Measurements from ENCODE around the gene CROCC.
"Not testable (repeated sequence)": the region's sequence is repeated elsewhere in the genome, so short reads cannot be mapped to it uniquely, and the experiment has no call there.

CROCC gene

DNA sequence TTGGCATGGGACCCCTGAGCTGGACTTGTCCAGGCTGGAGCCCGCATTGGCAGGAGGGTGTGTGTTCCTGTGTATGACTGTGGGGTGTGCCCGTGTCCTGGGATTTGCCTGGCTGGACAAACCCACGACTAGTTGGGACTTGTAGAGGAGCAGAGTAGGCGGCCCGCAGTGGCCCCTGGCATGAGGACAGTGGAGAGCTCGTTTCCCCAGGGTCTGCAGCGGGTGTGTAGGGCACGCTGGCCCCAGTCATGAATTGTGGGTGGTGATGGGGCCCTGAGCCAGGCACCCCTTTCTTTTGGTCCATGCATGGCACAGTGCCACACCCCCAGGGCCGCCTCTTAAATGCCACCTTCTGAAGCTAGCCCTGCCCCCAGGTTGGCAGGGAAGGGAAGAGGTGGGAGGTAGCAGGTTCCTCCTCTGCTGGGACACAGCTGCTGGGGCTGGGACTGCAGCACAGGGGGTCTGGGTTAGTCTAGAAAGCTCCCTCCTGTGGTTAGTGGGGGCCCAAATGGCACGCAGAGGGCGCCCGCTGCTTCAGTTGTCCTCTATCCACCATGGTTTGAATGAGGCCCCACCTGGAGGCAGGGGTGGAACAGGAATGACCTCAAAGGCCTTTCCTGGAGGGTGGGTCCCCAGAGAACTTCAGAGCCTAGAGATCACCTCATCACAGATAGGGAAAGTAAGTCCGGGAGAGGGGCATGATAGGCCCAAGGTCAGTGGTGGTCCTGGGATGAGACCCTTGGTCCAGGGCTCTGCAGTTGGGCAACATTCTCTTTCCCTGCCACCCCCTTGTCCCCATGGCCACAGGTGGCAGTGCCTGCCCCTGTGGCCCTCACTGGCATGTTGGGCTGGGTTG, 4.1 kb downstream of the CROCC start:
- H3K4me1 ChIP-seq (ENCODE audit: control insufficient read depth, insufficient read depth, low read length): no peaks in the 10 kb centered on the region
- no peaks in the 10 kb centered on the region for H3K36me3 ChIP-seq (ENCODE audit: control insufficient read depth, insufficient read depth, low read length)
- no peaks in the 10 kb centered on the region for H3K27me3 ChIP-seq (ENCODE audit: control insufficient read depth, insufficient read depth, low read length)
- no peak overlapping the region for H3K4me3 ChIP-seq (ENCODE audit: low read length)
- H3K27ac ChIP-seq (ENCODE audit: low read depth, low read length): no peak overlapping the region
- no peak overlapping the region for H3K9ac ChIP-seq (ENCODE audit: low read length)

DNA sequence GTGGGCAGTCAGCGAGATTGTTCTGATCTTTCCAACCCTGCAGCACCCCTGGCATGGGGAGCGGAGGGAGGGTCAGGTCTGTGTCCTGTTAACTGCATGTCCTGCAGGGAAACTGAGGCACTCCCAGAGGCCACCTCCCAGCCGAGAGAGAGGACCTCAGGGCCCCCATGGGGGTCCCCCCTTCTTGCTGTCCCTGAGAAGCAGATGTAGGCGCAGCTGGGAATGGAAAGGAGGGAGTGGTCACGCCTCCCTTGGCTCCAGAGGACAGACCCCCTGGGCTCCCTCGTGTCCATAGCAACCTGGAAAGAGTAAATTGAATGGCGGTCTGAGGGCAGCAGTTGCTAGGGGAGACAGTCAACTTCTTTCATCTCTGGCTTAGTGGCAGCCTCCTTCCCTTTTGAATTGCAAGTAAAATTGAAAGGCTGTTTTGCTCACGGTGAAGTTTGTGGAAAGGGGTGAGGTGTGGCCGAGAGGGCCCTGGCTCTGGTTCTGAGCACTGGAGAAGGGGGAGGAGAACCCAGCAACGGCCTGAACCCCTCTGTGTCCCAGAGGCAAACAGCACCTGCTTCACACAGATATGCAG, 4.9 kb downstream of the CROCC start:
- H3K9ac ChIP-seq (ENCODE audit: low read length): no peak overlapping the region
- H3K4me1 ChIP-seq (ENCODE audit: control insufficient read depth, insufficient read depth, low read length): no peaks in the 10 kb centered on the region
- no peaks in the 10 kb centered on the region for H3K27me3 ChIP-seq (ENCODE audit: control insufficient read depth, insufficient read depth, low read length)
- no peaks in the 10 kb centered on the region for H3K36me3 ChIP-seq (ENCODE audit: control insufficient read depth, insufficient read depth, low read length)
- H3K27ac ChIP-seq (ENCODE audit: low read depth, low read length): no peak overlapping the region
- no peak overlapping the region for H3K4me3 ChIP-seq (ENCODE audit: low read length)

DNA sequence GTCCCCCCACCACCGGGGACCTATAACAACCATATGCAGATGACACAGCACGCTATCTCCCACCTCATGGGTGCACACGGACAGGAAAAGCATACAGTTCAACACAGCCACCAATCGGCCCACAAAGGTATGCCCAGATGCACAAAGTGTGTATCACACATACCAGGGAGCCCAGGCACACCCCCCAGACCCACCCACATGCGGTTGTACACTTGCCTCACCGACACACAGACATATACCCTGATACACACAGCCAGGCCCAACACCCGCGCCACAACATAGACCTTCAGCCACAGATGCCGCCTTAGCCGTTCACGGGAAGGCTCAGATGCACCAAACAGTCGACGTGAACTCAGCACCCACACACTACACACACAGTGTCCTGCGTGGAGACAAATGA, 5.5 kb downstream of the CROCC start:
- no peak overlapping the region for H3K4me3 ChIP-seq (ENCODE audit: low read length)
- H3K9ac ChIP-seq (ENCODE audit: low read length): no peak overlapping the region
- H3K4me1 ChIP-seq (ENCODE audit: control insufficient read depth, insufficient read depth, low read length): no peaks in the 10 kb centered on the region
- H3K27ac ChIP-seq (ENCODE audit: low read depth, low read length): no peak overlapping the region
- H3K36me3 ChIP-seq (ENCODE audit: control insufficient read depth, insufficient read depth, low read length): no peaks in the 10 kb centered on the region
- H3K27me3 ChIP-seq (ENCODE audit: control insufficient read depth, insufficient read depth, low read length): no peaks in the 10 kb centered on the region

DNA sequence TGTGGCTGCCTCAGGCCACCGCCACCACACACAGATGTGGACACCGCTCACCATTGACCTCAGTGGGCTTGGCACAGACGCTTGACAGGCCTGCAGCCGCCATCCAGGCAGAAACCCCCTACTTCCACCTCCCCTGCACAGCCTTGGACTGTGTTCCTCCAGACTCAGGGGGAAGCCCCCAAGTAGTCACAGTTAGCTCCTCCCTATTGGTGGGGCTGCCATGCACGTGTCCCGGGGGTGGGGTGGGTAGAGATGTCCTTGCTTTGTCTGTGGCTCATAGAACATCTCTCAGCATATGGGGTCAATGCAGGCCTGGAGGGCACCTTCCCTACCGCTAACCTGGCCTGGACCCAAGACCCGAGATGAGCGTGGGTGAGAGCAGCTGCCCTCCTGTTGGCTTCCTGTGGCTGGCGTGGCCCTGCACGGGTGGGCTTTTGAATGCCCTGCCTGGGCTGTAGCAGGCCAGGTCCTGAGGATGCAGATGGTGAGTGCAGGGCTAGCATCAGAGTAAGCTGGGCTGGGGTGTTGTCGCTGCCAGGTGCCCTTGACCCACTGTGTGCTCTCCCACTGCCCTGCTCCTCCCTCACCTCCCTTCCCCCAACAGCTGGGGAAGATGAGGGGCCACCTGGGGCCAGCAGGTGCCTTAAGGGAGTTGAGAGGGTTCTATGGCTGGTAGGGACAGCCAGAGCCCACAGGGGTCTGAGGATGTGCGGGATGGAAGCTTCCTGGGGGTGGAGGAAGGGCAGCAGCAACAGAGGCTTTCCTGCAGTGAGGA, 6.2 kb downstream of the CROCC start:
- Histone ChIP-seq H3K9ac (ENCODE audit: low read length) (no peak overlapping the region), H3K4me3 (ENCODE audit: low read length) (no peak overlapping the region), H3K4me1 (ENCODE audit: control insufficient read depth, insufficient read depth, low read length) (no peaks in the 10 kb centered on the region), H3K36me3 (ENCODE audit: control insufficient read depth, insufficient read depth, low read length) (peaks cover 4% of the 10 kb centered on the region), H3K27me3 (ENCODE audit: control insufficient read depth, insufficient read depth, low read length) (no peaks in the 10 kb centered on the region), H3K27ac (ENCODE audit: low read depth, low read length) (no peak overlapping the region)

- not testable (repeated sequence) for H3K27me3 ChIP-seq (ENCODE audit: control insufficient read depth, insufficient read depth, low read length); H3K4me3 ChIP-seq (ENCODE audit: low read length); H3K9ac ChIP-seq (ENCODE audit: low read length); H3K4me1 ChIP-seq (ENCODE audit: control insufficient read depth, insufficient read depth, low read length); H3K27ac ChIP-seq (ENCODE audit: low read depth, low read length); H3K36me3 ChIP-seq (ENCODE audit: control insufficient read depth, insufficient read depth, low read length)
Observed at GRCh38 chr1:16929146-16930041, 7.7 kb downstream of the CROCC start.

DNA sequence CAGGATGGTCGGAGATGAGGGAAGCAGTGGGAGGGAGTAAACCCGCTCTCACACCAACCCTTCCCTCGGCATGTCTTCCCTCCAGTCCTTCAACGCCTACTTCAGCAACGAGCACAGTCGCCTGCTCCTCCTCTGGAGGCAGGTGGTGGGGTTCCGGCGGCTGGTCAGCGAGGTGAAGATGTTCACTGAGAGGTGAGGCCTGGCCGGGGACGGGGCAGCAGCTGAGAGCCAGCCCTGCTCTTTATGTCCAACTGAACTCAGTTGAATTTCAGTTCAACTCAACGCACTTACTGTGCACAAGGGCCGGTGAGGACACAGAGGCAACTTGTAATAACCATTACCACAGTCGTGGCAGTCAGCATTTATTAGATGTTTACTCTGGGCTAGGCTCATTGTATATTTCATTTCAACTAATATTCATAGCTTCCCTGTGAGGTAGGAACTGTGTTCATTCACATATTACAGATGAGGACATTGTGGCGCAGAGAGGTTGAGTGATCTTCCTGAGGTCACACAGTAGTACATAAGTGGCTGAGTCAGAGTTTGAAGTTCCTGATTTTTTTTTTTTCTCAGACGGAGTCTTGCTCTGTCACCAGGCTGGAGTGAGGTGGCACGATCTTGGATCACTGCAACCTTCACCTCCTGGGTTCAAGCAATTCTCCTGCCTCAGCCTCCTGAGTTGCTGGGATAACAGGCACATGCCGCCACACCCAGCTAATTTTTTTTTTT, 9.6 kb downstream of the CROCC start:
- H3K36me3 ChIP-seq (ENCODE audit: control insufficient read depth, insufficient read depth, low read length); H3K4me1 ChIP-seq (ENCODE audit: control insufficient read depth, insufficient read depth, low read length); H3K4me3 ChIP-seq (ENCODE audit: low read length); H3K27ac ChIP-seq (ENCODE audit: low read depth, low read length); H3K9ac ChIP-seq (ENCODE audit: low read length); H3K27me3 ChIP-seq (ENCODE audit: control insufficient read depth, insufficient read depth, low read length): not testable (repeated sequence)

GRCh38 chr1:16933945-16934344, 12.2 kb downstream of the CROCC start:
- H3K36me3 ChIP-seq (ENCODE audit: control insufficient read depth, insufficient read depth, low read length): peaks cover 11% of the 10 kb centered on the region
- not testable (repeated sequence) for H3K27me3 ChIP-seq (ENCODE audit: control insufficient read depth, insufficient read depth, low read length); H3K4me3 ChIP-seq (ENCODE audit: low read length); H3K9ac ChIP-seq (ENCODE audit: low read length); H3K27ac ChIP-seq (ENCODE audit: low read depth, low read length); H3K4me1 ChIP-seq (ENCODE audit: control insufficient read depth, insufficient read depth, low read length)

DNA sequence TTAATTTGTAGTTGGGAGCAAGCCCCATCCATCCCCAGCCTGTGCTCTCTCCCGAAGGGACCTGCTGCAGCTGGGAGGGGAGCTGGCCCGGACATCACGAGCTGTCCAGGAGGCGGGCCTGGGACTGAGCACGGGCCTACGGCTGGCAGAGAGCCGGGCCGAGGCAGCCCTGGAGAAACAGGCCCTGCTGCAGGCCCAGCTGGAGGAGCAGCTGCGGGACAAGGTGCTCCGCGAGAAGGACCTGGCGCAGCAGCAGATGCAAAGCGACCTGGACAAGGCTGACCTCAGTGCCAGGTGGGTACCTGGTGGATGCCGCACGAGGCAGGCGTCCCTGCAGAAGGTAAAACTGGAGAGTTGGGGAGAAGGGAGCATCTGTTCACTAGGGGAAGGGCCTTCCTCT, 14.8 kb downstream of the CROCC start:
- not testable (repeated sequence) for H3K4me1 ChIP-seq (ENCODE audit: control insufficient read depth, insufficient read depth, low read length); H3K27ac ChIP-seq (ENCODE audit: low read depth, low read length); H3K9ac ChIP-seq (ENCODE audit: low read length); H3K4me3 ChIP-seq (ENCODE audit: low read length); H3K27me3 ChIP-seq (ENCODE audit: control insufficient read depth, insufficient read depth, low read length)
- peaks cover 11% of the 10 kb centered on the region for H3K36me3 ChIP-seq (ENCODE audit: control insufficient read depth, insufficient read depth, low read length)

GRCh38 chr1:16938351-16939321, 16.9 kb downstream of the CROCC start:
- H3K9ac ChIP-seq (ENCODE audit: low read length): no peak overlapping the region

DNA sequence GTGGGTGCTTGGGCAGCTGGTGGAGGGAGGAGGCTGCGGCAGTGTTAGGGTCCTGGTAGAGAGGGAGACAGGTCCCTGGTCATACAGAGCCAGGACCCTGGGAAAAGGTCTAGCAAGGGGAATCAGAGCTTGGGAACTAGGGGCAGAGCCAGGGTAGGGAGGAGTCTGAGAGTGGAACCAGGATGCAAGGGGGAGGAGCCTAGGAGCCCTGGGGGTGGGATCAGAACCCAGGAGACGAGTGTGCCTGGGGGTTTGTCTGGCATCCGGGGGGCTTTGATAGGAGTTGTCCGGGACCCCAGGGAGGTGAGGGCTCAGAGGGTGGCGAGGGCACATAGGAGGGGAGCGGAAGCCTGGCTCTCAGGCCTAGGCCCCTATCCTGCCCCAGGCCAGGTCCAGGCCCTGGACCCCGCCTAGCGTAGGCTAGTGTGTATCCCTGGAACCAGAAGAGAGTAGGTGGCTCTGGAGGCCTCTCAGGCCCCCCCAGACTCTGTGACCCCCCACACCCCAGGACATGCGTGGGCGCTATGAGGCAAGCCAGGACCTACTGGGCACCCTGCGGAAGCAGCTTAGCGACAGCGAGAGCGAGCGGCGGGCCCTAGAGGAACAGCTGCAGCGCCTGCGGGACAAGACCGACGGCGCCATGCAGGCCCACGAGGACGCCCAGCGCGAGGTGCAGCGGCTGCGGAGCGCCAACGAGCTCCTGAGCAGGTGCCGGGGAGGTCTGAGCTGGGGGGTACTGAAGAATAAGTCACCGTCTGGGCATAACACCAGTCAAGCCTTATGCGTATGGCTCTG, 17.9 kb downstream of the CROCC start:
- H3K27me3 ChIP-seq (ENCODE audit: control insufficient read depth, insufficient read depth, low read length); H3K9ac ChIP-seq (ENCODE audit: low read length); H3K27ac ChIP-seq (ENCODE audit: low read depth, low read length); H3K4me3 ChIP-seq (ENCODE audit: low read length); H3K36me3 ChIP-seq (ENCODE audit: control insufficient read depth, insufficient read depth, low read length); H3K4me1 ChIP-seq (ENCODE audit: control insufficient read depth, insufficient read depth, low read length): not testable (repeated sequence)

More at GRCh38 chr1:16938351-16939321, 16.9 kb downstream of the CROCC start:
- Histone ChIP-seq H3K4me3 (ENCODE audit: low read length) (no peak overlapping the region), H3K27me3 (ENCODE audit: control insufficient read depth, insufficient read depth, low read length) (no peaks in the 10 kb centered on the region), H3K4me1 (ENCODE audit: control insufficient read depth, insufficient read depth, low read length) (no peaks in the 10 kb centered on the region), H3K27ac (ENCODE audit: low read depth, low read length) (no peak overlapping the region), H3K36me3 (ENCODE audit: control insufficient read depth, insufficient read depth, low read length) (peaks cover 7% of the 10 kb centered on the region)

Data from rectal smooth muscle tissue (tissue), 1 donor.